ENCODE measurements around the gene MAP1A.

- TF ChIP-seq GATA2 (IDR thresholded peaks at IDR 0.05; ENCODE audit: low read depth, low read length) (no peak), GATA3 (IDR thresholded peaks at IDR 0.05; ENCODE audit: low read depth, low read length) (no peak)
Observed at GRCh38 chr15:43528542-43529007, 11.2 kb downstream of the MAP1A start.

Data from SH-SY5Y (cell line).